Tibial artery (tissue), 4 donors: ENCODE measurements around the gene PTPRN2.

Source experiments
- DNase-seq, 2 donors: peaks; one replicate each; pipeline ENCODE4 v3.0.0-alpha.2; 2019
- H3K27ac ChIP-seq, 2 donors: fragments of 200-600 bp; sonication (generic) in 1 of 2; 1 replicate in 1 of 2; 2 replicates in 1 of 2; pipeline ENCODE4 v1.5.1; 2018 to 2019; ENCODE audit warnings: mild to moderate bottlenecking in 1 of 2
- H3K27me3 ChIP-seq, 2 donors: fragments of 200-600 bp; sonication (generic) in 1 of 2; one replicate each; pipeline versions ENCODE4 v1.5.1 to v1.6.0; 2016 to 2019
- H3K36me3 ChIP-seq, 3 donors: fragments of 200-600 bp; sonication (generic) in 2 of 3; one replicate each; pipeline ENCODE4 v1.5.1; 2016 to 2019; ENCODE audit warnings: mild to moderate bottlenecking in 2 of 3
- H3K4me1 ChIP-seq, 4 donors: fragments of 200-600 bp; sonication (generic) in 2 of 4; 1 replicate in 3 of 4; 2 replicates in 1 of 4; pipeline ENCODE4 v1.5.1; 2016 to 2019
- H3K4me3 ChIP-seq, 2 donors: fragments of 200-600 bp; sonication (generic) in 1 of 2; 1 replicate in 1 of 2; 2 replicates in 1 of 2; pipeline ENCODE4 v1.5.1; 2018 to 2019; ENCODE audit warnings: mild to moderate bottlenecking in 2 of 2
- H3K9me3 ChIP-seq, 3 donors: fragments of 200-600 bp; sonication (generic) in 1 of 3; one replicate each; pipeline ENCODE4 v1.5.1; 2016 to 2019
- CTCF ChIP-seq, 2 experiments: fragments of 200-600 bp in 1 of 2; fragments of 450-650 bp in 1 of 2; IDR thresholded peaks; one replicate each; pipeline ENCODE4 v1.5.1; 2017 to 2019; ENCODE audit warnings: antibody characterized with exemption in 2 of 2, mild to moderate bottlenecking in 1 of 2, moderate library complexity in 1 of 2
- intact Hi-C: fragments of 100-400 bp; cut with DNase I; formaldehyde crosslinking; loops from one replicate; pipeline ENCODE4 v1.15.0; 2023; ENCODE audit warnings: low total_unique reads

PTPRN2 gene

GRCh38 chr7:158107806-158108205 lies 479.8 kb downstream of the PTPRN2 start:
- intact Hi-C loops, result no loop called here
- H3K27me3 ChIP-seq, result peaks cover 0 to 6% of the 10 kb centered on the region in 2 donors
- no peak overlapping the region for H3K4me3 ChIP-seq
- no peak for TF ChIP-seq CTCF (IDR thresholded peaks at IDR 0.05)
- peaks cover 0 to 3% (median 0%) of the 10 kb centered on the region in 3 donors for H3K9me3 ChIP-seq
- DNase-seq, result no peak
- no peaks in the 10 kb centered on the region for H3K4me1 ChIP-seq
- H3K36me3 ChIP-seq, result no peaks in the 10 kb centered on the region
- no peak overlapping the region for H3K27ac ChIP-seq

- Histone ChIP-seq H3K9me3 (peaks cover 0 to 4% (median 0%) of the 10 kb centered on the region in 3 donors), H3K4me1 (no peaks in the 10 kb centered on the region), H3K4me3 (no peak overlapping the region), H3K27ac (no peak overlapping the region), H3K36me3 (no peaks in the 10 kb centered on the region), H3K27me3 (peaks cover 0 to 9% of the 10 kb centered on the region in 2 donors)
- intact Hi-C loops, result no loop called here
- TF ChIP-seq CTCF (IDR thresholded peaks at IDR 0.05), result no peak
- DNase-seq, result no peak
These were observed 481.4 kb downstream of the PTPRN2 start for GRCh38 chr7:158106272-158106671.

GRCh38 chr7:158103378-158103777 lies 484.2 kb downstream of the PTPRN2 start:
- Histone ChIP-seq H3K36me3 (no peaks in the 10 kb centered on the region), H3K9me3 (peaks cover 0 to 4% (median 0%) of the 10 kb centered on the region in 3 donors), H3K4me3 (no peak overlapping the region), H3K27ac (no peak overlapping the region), H3K27me3 (peaks cover 0 to 12% of the 10 kb centered on the region in 2 donors), H3K4me1 (no peaks in the 10 kb centered on the region)
- intact Hi-C loops, result no loop called here
- TF ChIP-seq CTCF (IDR thresholded peaks at IDR 0.05), result no peak
- DNase-seq, result no peak

GRCh38 chr7:158102897-158103296 lies 484.7 kb downstream of the PTPRN2 start:
- Histone ChIP-seq H3K27me3 (peaks cover 0 to 15% of the 10 kb centered on the region in 2 donors), H3K4me3 (no peak overlapping the region), H3K36me3 (no peaks in the 10 kb centered on the region), H3K27ac (no peak overlapping the region), H3K4me1 (no peaks in the 10 kb centered on the region), H3K9me3 (peaks cover 0 to 4% (median 0%) of the 10 kb centered on the region in 3 donors)
- intact Hi-C loops, result no loop called here
- no peak for DNase-seq
- TF ChIP-seq CTCF (IDR thresholded peaks at IDR 0.05), result no peak

GRCh38 chr7:158101821-158102450 lies 485.7 kb downstream of the PTPRN2 start:
- no peaks in the 10 kb centered on the region for H3K36me3 ChIP-seq
- intact Hi-C loops, result no loop called here
- no peak for TF ChIP-seq CTCF (IDR thresholded peaks at IDR 0.05)
- H3K4me1 ChIP-seq, result no peaks in the 10 kb centered on the region
- H3K4me3 ChIP-seq, result no peak overlapping the region
- peaks cover 0 to 12% of the 10 kb centered on the region in 2 donors for H3K27me3 ChIP-seq
- H3K27ac ChIP-seq, result no peak overlapping the region
- DNase-seq, result peak in 1 of 2 donors; percentile 7
- peaks cover 0 to 4% (median 0%) of the 10 kb centered on the region in 3 donors for H3K9me3 ChIP-seq
